Measurements from ENCODE around the gene ESPL1.
"Not testable (repeated sequence)": the region's sequence is repeated elsewhere in the genome, so short reads cannot be mapped to it uniquely, and the experiment has no call there.

Gene ESPL1

DNA sequence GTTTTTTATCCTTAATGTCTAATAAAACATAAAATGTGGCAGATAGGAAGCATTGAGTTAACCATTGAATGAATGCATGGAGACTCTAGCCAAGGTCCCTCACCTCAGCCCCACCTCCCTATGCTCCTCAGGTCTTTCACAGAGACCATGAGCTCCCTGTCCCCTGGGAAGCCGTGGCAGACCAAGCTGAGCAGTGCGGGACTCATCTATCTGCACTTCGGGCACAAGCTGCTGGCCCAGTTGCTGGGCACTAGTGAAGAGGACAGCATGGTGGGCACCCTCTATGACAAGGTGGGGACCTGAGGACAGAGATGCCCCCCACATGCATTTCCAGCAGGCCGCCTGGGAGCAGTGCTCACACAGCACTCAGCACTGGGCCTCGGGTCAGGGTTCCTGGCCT lies 34.8 kb downstream of the ESPL1 start:
- DNase-seq, result no peak

DNA sequence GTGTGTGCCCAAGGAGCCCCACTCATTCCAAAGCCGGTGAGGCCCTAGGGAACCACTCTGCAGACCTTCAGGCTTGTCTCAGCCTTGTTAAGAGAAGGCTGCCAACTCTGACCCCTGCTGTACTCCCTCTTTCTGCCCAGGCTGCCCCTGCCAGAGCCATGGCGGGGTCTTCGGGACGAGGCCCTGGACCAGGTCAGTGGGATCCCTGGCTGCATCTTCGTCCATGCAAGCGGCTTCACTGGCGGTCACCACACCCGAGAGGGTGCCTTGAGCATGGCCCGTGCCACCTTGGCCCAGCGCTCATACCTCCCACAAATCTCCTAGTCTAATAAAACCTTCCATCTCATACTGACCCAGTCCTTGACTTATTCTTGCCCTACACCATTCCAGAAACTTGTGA lies 38.7 kb downstream of the ESPL1 start:
- no peak for DNase-seq

DNA sequence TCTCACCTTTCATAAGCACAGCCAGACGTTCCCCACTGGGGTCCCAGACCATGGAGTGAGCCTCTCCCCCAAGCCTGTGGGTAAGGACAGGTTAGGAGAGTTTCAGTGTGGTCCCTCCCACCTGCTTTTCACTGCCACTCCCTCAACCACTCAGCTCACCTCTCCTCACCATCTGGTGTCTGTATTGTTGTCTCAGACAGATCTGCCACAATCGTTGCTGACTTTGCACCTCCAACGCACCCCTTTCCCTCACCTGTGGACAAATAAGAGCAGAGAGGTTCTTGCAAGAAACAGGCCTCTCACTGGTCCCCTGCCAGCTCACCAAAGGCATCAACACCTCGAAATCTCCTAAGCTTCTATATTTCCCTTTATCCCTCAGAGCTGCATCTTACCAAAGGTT lies 40.2 kb downstream of the ESPL1 start:
- no peak for DNase-seq

DNA sequence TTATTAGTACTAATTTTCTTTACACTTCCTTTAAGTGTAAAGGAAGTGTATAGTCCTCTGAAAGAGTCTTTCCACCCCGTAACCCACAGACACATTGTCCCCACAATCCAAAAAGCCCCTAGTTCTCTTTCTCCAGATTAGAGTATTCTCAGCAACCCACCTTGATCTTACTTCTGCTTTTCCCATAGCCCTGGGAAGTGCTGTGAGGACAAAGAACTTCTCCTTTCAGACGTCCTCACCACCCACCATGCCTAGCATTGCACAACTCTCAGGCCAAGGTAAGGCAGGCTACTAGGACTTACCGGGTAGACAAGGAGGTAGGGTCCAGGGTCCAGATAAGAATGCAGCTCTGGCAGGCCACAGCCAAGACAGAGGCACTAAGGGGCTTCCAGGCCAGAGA lies 45.9 kb downstream of the ESPL1 start:
- no peak for DNase-seq

DNA sequence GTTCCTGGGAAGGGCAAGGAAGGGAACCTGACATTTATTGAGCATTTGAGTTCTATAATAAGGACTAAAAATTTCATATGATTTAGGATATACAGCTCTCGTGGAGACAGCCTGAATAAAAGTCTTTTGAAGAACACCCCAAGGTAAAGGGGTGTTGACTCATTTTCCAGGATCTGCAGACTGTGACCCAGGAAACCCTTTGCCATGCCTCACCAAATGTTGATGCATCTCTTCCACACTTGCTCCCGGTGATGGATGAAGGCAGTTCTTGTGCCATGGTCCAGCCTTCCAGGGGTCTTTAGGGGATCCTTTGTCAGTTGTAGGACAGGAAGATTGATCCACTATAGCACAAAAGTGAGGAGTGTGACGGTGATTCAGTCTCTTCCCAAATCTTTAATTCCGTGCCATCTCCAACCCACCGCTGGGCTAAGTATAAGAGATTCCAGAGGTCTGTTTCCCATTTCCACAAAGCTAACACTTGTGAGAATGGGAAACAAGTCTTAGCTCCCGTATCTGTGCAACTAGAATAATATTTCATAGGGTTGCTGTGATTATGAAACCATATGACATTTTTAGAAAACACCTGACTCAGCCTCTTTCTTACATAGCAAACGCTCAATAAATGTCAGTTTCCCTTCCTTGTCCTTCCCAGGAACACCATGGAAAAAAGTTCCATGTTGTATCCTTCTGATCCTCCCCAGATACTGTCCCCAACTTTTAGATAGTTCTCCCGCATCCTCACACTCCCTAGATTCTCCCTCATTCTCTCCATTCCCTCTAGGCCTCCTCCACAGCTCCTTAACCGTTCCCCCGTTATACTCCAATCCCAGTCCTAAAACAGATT lies 52.5 kb downstream of the ESPL1 start:
- no peak for DNase-seq

DNA sequence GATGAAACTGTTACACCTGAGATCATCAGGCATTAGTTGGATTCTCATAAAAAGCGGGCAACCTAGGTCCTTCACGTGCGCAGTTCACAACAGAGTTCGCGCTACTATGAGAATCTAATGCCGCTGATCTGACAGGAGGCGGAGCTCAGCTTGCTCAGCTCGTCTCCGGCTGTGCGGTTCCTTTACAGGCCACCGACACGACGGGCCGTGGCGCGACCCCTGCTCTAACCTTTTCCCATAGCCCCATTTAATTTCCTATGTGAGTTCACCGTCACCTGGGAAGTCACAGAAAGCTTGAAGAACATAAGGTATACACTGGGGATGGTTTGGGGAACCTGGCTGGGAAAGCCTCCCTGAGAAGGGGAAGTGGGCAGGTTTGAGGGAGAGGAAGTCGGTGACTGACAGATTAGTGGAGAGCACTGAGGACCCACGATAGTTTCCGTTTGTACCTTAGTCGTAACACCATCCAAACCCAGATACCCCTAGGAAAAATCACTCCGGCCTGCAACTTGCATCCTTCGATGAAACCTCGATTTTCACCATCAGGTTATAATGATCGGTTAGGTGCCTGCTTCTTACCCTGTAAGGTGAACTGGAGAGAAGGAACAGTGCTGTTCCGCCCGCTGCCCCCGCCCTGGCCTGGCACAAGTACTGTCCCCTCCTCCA lies 56.1 kb downstream of the ESPL1 start:
- DNase-seq, result no peak

DNA sequence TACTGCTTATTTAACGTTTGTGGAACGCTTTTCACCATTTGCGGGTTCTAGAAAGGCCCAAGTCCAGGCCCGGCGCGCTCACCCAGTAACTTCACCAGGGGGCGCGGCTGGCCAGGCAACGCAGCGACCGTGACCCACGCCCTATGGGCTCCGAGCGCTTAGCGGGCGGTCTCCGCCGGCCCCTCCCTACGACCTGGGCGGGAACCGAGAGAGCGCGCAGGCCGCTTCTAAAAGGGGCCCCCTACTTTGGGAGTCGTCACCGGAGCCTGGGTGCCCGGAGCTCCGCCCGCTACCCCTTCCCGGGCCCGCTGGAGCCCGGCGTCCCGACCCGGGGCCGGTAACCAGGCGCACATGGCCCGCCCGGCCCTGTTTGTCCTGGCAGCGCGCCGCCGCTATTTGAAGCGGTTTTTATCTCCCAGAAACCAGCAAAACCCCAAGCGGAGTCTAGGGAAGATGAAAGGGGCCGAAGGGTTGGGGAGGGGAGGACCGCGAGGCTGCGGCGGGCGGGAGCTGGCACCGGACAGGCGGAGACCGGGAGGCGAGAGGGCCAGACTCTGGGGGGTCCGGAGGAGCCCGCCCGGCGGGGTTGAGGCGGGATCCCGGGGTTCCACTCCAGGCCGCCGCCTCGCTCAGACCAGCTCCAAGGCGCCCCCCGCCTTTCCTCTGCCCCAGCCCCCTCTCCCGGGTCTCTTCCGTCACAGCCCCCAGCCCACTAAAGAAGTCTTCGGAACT lies 56.8 kb downstream of the ESPL1 start:
- peak; percentile 84 for DNase-seq

DNA sequence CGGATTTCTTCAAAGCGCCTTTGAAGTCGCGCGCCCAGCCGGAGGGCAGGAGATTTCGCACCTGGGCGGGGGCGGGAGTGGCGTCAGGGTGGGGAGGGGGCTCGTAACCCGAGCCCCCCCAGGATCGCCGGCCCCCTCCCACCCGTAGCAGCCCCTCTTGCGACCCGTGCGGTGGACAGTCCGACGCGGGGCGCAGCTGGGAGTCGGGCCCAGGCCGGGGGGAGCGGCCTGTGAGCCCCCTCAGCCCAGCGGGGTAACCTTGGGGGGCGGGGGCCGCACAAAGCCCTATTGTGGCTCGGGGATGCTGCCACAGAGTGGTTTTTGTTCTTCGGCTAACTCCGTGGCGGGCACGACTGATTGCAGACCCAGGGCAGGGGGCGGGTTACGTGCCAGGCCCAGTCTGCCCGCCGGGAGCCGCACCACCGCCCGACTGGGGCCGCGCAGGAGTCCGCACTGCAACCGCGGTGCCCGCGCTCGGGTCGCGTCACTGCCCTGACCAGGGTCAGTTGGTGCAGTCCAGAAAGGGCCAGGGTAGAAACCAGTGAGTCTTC lies 57.5 kb downstream of the ESPL1 start:
- DNase-seq, result no peak

DNA sequence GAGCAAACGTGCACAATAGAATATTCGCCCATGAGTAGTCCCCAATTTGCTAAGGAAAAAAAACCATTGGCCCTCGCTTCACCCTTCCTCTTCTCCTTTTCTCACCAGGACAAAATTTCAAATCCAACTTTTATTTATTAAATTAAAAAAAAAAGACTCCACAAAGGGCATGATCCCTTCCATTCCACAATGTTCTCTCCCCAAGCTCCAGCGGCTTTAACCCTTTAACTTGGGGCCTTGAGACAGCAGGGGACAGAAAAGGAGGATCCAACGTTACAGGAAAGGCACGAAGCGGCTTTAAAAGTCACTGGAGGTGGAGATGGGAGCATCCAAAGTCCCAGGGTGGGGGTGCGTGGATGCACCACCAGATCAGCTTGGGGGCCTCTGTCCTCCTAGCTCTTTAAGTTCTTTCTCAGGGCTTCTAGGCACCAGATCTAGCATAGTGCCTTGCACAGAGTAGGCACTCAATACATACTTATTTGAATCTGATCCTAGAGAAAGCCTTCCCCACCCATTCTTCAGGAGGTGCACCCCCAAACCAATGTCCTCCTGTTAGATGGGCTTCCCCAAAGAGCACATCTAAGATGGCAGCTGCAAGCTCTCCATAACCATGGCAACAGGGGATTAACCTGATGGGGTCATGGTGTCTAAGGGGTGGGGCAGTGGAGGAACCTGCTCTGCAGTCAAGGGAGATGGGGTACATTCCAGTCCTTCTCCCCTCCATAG lies 58.5 kb downstream of the ESPL1 start:
- no peak for DNase-seq

DNA sequence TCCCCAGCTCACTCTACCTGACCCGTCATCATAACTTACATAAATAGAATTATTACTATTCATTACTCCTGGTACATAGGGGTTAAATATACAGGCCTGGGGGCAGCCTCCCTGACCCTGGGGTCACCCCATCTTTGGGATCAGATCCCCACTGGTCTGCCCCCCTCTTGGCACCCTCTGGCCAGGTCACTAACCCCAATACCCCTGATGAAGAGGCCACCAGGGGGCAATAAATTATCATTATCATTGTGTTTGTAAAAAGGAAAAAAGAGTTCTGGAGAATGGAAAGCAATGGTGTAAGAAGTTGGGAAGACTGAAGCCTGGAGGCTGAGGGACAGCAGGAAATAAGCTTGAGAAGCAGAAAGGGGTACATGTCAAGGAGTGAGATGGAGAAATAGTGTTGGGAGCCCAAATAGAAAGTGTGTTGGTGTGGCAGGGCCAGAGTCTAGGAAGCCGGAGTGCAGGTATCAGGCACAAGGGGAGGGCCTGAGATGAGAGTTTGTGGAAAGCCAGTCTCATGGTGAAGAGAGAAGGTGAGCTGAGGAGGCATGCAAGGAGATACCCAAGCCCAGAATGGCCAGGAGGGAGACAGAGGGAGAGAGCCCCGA lies 59.4 kb downstream of the ESPL1 start:
- no peak for DNase-seq

DNA sequence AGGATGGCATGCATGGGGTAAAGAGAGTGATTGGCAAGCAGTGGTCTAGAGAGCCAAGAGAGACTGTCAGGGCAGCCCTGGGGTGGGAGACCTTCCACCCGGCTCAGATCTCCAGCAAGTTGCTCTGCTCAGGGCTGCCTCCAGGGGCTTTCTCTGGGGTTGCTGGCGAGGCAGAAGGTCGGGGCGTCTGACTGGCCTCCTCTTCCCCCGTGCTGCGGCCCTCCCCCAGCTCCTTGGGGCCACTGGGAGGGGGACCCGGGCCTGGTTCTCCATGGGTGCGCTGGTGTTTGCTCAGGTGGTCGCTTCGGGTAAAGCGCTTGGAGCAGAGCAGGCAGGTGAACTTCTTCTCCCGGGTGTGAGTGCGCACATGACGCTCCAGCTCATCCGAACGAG lies 59.9 kb downstream of the ESPL1 start:
- no peak for DNase-seq

DNA sequence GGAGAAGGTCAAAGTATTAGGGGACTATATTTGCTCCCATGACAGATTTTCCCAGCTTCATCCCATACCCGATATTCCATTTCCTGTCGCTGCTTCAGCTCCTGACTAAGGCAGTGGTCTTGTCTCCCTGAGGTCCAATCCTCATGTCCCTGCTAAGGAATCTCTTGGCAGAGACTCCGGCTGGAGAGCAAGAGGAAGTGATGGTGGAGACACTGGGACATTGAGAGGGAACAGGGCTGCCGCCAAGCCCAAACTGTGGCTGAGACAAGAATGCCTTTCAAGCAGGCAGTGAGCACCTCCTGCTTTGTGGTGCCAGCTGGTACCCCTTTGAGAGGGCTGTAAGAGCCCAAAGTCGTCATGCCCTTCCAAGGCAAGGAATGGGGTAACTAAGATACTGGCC lies 62.6 kb downstream of the ESPL1 start:
- no peak for DNase-seq

DNA sequence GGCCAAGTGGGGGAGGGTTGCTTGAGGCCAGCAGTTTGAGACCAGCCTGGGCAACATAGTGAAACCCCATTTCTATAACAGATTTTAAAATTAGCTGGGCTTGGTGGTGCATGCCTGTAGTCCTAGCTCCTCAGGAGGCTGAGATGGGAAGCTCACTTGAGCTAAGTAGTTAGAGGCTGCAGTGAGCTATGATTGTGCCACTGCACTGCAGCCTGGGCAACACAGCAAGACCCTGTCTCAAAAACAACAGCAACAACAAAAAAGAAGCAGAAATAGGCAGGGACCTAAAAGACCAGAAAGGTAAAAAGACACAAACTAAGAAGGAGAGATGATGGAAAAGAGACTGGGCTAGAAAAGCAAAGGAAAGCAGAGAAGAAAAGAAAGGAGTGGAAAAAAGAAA lies 64.2 kb downstream of the ESPL1 start:
- DNase-seq, result not testable (repeated sequence)

DNA sequence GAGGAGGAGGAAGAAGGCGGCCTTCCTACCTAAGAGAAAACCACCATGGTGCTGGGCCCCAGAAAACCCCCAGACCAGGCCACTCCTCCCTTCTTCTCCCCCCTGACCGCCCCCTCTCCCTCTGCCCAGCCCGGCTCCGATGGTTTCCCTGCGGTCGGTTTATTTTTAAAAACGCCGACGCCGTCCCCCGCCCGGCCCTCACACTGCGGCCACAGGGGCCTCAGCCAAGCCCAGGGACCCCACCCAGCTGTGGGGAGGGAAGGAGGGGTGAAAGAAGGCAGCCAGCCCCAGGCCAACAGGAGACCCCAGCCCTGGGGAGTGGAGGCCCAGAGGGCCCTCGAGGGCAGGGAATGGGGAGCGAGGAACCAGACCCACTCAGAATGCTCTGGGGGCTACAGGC lies 64.6 kb downstream of the ESPL1 start:
- DNase-seq, result no peak

DNA sequence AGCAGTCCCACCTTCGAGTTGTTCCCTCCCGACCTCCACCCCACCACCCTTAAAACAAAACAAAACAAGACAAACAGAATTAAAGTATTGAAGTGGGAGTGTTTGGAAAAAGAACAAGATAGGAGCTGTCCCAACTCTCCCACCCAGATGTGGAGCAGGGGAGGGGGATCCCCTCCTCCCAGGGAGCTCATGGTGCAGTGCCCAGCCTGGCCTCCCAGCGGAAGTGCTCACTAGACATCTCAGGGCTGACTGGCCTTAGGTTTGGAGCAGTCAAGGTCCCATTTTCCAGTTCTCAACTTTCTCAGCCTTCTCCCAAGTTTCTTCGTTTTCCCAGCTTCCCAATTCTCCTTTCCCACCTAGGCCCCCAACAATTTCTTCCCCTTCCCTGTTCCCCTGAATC lies 65.2 kb downstream of the ESPL1 start:
- no peak for DNase-seq

DNA sequence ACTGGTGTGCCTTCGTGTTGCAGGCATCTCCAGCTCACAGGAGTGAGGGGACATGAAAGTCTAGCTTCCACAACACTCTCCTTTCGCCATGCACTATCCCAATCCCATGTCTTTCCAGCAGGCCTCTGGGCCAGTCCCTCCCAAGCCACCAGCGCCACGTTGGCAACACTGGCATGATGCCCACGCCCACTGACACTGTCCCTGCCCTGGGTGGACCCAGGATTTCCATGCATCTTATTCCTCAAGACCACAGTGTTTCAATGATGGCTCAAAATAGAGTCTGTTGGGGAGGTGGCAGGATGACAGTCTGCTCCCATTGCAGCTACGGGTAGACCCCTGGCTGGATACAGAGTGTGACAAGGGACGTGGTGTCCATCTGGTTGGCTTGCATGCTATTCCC lies 65.7 kb downstream of the ESPL1 start:
- DNase-seq, result no peak

DNA sequence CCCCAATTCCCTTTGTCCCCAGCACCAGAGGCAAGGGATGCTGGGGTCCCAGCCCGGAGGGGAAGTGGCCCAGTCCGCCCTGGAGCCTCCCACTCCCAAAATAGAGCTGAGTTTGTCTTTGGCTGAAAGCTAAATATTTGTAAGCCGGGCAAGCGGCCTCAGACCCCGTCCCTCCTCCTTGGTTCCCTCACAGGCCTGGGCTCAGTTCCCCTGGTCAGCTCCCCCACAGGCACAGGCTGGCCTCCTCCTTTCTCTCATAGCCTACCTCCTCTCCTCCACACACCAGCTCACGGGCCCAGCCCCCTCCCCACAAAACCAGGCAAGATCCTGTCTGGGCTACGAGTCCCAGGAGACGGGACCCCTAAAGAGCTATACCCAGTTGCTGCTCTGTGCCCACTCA lies 66.7 kb downstream of the ESPL1 start:
- DNase-seq, result no peak

DNA sequence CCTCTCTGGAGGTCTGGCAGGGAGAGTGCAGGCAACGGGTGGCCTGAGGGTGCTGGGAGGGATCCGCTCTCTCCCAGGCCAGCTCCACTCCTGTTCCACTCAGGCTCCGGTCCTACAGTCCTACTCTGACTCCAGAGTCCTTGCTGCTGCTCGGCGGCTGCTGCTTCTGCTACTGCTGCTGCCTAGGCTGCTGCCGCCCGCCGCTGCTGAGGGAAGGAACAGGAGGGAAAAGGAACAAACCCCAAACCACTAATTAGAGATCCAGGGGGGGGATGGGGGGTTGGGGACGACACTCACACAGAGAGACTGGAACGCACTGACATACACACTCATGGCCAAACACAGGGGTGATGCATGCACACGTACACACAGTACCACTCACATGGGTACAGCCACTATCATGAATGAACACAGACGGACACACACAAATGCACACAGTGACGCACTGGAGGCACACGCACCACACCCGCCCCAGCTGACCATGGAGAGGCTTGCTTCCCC lies 68.1 kb downstream of the ESPL1 start, which contains the start of gene SP7:
TSS of gene SP7 (minus strand) at position 174 of the 501 bp plus-strand sequence. CDS start 708 bp downstream, outside the sequence.
- DNase-seq, result no peak

DNA sequence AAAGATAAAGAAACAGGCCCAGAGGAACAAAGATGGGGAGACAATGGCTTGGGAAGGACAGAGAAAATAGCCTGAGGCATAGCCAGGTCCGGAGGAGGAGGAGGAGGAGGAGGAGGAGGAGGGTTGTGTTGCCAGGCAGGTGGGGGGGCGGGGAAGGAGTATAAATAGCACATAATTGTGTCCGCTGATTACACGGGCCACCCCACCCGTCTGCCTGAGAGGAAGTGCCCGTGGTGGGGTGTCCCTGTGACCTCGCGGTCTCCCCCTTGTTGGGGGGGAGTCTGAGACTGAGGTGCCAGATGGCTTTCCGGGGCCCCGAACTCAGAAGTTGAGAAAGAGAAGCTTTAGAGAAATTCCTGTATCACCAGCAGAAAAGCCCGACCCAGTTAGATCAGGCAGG lies 69.9 kb downstream of the ESPL1 start:
- DNase-seq, result no peak

DNA sequence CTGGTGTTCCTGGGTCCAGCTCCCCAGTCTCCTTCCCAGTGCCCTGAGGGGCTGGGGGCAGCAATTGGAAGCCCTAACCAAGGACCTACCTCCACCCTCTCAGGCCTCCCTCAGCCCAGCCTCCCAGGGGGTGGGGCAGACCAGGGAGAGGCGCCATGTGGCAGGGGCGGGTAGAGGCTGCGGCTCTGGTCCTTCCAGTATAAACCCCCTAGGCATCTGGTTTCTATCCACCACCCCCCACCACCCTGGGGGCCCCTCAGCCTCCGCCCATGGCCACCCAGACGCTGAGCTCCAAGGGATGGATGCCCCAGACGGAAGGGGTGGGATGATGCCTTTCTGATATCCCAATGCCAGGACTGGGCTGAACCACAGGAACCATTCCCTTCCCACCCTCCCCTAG lies 70.8 kb downstream of the ESPL1 start:
- DNase-seq, result no peak

DNA sequence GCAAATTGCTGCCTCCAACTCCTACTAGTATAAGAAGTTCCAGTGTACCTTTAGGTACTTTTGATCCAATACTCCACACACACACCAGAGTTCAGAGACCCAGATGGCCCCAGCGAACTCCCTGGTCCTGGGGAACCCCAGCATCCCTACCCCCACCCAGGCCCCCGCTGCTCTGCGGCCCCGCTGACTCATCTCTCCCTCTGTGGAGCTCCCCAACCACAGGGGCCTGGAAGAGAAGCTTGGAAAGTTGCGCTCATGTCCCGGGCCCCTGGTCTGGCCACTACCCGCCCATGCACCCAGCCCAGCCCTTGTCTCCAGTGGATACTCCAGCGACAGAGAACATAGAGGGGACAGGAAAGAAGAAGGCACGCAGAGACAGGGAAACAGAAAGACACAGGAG lies 72.3 kb downstream of the ESPL1 start:
- DNase-seq, result no peak
